ENCODE data around the gene FHIT. TPM values are rescaled to one million over a fixed set of nuclear protein-coding genes. Genes with fewer than 3 reads are reported as not detected.

Gene FHIT
- total and polyA plus RNA-seq, 10 of the 15 experiments (the other 5 are each of a cell fraction or from before 2014, with no cell fraction given) = 4.2 to 14.9 (median 9.4) TPM

DNA sequence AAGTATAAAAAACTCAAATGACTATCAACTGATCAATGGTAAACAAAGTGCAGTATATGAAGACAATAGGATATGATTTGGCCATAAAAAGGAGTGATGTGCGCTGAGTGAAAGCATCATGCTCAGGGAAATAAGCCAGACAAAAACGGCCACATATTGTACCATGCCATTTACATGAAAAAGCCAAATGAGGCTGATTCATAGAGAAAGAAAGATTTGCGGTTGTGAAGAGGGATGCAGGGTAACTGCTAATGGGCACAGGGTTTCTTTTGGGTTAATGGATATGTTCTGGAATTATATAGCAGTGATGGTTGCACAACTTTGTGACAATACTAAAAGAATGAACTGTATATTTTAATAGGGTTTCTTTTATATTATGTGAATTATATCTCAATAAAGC is 1324.2 kb downstream of the FHIT start (continued):
- TF ChIP-seq, protein P1, sequence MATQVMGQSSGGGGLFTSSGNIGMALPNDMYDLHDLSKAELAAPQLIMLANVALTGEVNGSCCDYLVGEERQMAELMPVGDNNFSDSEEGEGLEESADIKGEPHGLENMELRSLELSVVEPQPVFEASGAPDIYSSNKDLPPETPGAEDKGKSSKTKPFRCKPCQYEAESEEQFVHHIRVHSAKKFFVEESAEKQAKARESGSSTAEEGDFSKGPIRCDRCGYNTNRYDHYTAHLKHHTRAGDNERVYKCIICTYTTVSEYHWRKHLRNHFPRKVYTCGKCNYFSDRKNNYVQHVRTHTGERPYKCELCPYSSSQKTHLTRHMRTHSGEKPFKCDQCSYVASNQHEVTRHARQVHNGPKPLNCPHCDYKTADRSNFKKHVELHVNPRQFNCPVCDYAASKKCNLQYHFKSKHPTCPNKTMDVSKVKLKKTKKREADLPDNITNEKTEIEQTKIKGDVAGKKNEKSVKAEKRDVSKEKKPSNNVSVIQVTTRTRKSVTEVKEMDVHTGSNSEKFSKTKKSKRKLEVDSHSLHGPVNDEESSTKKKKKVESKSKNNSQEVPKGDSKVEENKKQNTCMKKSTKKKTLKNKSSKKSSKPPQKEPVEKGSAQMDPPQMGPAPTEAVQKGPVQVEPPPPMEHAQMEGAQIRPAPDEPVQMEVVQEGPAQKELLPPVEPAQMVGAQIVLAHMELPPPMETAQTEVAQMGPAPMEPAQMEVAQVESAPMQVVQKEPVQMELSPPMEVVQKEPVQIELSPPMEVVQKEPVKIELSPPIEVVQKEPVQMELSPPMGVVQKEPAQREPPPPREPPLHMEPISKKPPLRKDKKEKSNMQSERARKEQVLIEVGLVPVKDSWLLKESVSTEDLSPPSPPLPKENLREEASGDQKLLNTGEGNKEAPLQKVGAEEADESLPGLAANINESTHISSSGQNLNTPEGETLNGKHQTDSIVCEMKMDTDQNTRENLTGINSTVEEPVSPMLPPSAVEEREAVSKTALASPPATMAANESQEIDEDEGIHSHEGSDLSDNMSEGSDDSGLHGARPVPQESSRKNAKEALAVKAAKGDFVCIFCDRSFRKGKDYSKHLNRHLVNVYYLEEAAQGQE (IDR thresholded peaks at IDR 0.05; ENCODE audit: low read depth, low read length) = no peak
- no peak for TF ChIP-seq ZNF274 (IDR thresholded peaks at IDR 0.05; ENCODE audit: insufficient read depth, insufficient read length)
- no peak for TF ChIP-seq TBL1XR1 (IDR thresholded peaks at IDR 0.05; ENCODE audit: low read depth, low read length)

DNA sequence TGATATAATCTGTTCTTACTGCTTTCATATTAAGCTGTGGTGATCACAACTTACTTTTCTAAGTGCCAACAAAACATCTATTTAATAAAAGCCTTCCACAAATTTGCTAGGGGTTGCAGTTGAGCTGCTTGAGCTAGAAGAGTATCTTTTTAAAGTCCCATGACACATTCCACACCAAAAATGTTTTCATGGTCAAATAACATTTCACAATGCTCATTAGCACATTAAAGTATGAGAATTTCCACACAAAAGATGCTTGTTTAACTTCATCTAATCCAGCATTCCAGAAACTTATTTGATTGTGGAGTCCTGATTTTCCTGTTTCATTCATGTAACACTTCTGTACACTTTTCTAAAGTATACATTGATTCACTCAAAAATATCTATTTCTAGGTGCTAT is 1325.3 kb downstream of the FHIT start:
- FAIRE-seq (no peak), ATAC-seq (no peak), DNase-seq (ENCODE audit: low read depth, low spot score) (no peak)
- H3K27ac ChIP-seq (ENCODE audit: control insufficient read depth, insufficient read depth) = no peak overlapping the region
- no peaks in the 10 kb centered on the region for H3K4me1 ChIP-seq (ENCODE audit: control insufficient read depth, insufficient read depth, low read length)
- no TSS peak for BruUV-seq (replicated peaks)
- no peak overlapping the region for H2AFZ ChIP-seq (ENCODE audit: control insufficient read depth, low read depth, low read length)
- no peaks in the 10 kb centered on the region for H3K9me3 ChIP-seq (replicated peaks; ENCODE audit: control insufficient read depth, insufficient read depth, low read length)
- H3K9ac ChIP-seq (ENCODE audit: control insufficient read depth, insufficient read depth, low read length) = no peak overlapping the region
- H3K4me3 ChIP-seq = no peak overlapping the region
- ChIA-PET POLR2A (no interaction called here), SMC1A (ENCODE audit: uncharacterized antibody, unreplicated experiment) (no interaction called here), CTCF (no interaction called here), RAD21 (ENCODE audit: unreplicated experiment) (no interaction called here)
- no peaks in the 10 kb centered on the region for H3K27me3 ChIP-seq (replicated peaks in 1 of 2; ENCODE audit: control insufficient read depth in 2 of 2, insufficient read depth in 2 of 2, low read length in 1 of 2)
- TF ChIP-seq ZNF24 (IDR thresholded peaks at IDR 0.05) (no peak), GABPA (IDR thresholded peaks at IDR 0.05; ENCODE audit: low read depth) (no peak)
- no peaks in the 10 kb centered on the region for H3K79me2 ChIP-seq (ENCODE audit: control insufficient read depth, insufficient read depth, low read length)
- H4K20me1 ChIP-seq (ENCODE audit: control insufficient read depth, insufficient read depth) = no peaks in the 10 kb centered on the region
- intact Hi-C loops (cut with micrococcal nuclease; ENCODE audit: unreplicated experiment) = no loop called here
- H3K36me3 ChIP-seq (ENCODE audit: control insufficient read depth in 2 of 2, insufficient read depth in 2 of 2, low read length in 1 of 2) = no peaks in the 10 kb centered on the region
- in situ Hi-C loops (cut with MboI) = no loop called here
- H3K4me2 ChIP-seq (ENCODE audit: control insufficient read depth, insufficient read depth) = no peak overlapping the region
